PC-9 (cell line): ENCODE measurements around the gene GNAQ.

ENCODE experiments used
- EZH2 ChIP-seq: fragments of 200-600 bp; sonication (generic); IDR thresholded peaks from 2 replicates; pipeline ENCODE4 v1.8.0; 2017; ENCODE audit warnings: antibody characterized with exemption, low read depth
- TF ChIP-seq, protein P1 (sequence below): fragments of 200-600 bp; sonication (generic); conservative IDR thresholded peaks from 2 replicates; pipeline ENCODE4 v1.6.1; 2017; ENCODE audit warnings: mixed run types, antibody characterized with exemption, mild to moderate bottlenecking, moderate library complexity

DNA sequence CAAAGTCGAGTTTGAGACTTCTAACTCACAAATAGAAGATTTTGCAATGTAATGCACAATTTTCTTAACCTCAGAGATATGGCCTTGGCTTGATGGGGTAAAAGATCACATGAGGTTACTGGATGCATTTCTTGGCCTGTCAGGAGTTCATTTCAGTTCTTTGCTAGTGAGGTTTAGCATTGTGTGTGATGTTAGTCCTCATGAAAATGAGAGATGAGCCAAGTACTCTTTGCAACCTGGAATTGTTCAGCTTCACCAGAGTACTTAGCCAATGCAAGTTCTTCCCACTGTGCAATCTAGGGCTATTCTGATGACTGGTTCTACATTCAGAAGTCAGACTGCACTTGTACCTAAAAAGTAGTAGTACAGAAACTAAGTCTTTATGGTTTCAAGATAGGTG lies 24.9 kb downstream of the GNAQ start:
- TF ChIP-seq, protein P1, sequence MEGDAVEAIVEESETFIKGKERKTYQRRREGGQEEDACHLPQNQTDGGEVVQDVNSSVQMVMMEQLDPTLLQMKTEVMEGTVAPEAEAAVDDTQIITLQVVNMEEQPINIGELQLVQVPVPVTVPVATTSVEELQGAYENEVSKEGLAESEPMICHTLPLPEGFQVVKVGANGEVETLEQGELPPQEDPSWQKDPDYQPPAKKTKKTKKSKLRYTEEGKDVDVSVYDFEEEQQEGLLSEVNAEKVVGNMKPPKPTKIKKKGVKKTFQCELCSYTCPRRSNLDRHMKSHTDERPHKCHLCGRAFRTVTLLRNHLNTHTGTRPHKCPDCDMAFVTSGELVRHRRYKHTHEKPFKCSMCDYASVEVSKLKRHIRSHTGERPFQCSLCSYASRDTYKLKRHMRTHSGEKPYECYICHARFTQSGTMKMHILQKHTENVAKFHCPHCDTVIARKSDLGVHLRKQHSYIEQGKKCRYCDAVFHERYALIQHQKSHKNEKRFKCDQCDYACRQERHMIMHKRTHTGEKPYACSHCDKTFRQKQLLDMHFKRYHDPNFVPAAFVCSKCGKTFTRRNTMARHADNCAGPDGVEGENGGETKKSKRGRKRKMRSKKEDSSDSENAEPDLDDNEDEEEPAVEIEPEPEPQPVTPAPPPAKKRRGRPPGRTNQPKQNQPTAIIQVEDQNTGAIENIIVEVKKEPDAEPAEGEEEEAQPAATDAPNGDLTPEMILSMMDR, result no peak
- no peak for TF ChIP-seq EZH2
